B cell (primary cell): ENCODE results near the gene CPNE9. TPM values are rescaled to one million over a fixed set of nuclear protein-coding genes. Genes with fewer than 3 reads are reported as not detected.

Experiments used
- ATAC-seq: fragments of 200-7000 bp; cut with Tn5 transposase; one replicate; pipeline ENCODE4 v1.10.0; 2021; ENCODE audit warnings: low read depth, mild to moderate bottlenecking, moderate number of reproducible peaks, moderate library complexity
- CTCF ChIA-PET: fragments of 350-600 bp; sonication (Branson Sonifier 250); formaldehyde crosslinking; loops from one replicate; lab custom pipeline; 2021; ENCODE audit warnings: antibody characterized with exemption, inconsistent platforms; lab: Charles Lee
- POLR2A ChIA-PET: fragments of 350-600 bp; sonication (Branson Sonifier 250); formaldehyde crosslinking; loops from one replicate; lab custom pipeline; 2021; ENCODE audit warnings: antibody characterized with exemption; lab: Charles Lee
- DNase-seq: peaks from one replicate; pipeline ENCODE4 v3.0.0; 2013
- H2AFZ ChIP-seq: 2 replicates; pipeline ENCODE4 v1.6.1; 2012; ENCODE audit warnings: mild to moderate bottlenecking, low read depth, low read length; ENCODE audit not compliant: insufficient read depth, poor library complexity, severe bottlenecking
- H3K27ac ChIP-seq, 2 donors: 1 replicate in 1 of 2; 2 replicates in 1 of 2; pipeline ENCODE4 v1.5.1; 2012 to 2013; ENCODE audit warnings: low read length in 2 of 2, mild to moderate bottlenecking in 2 of 2, moderate library complexity in 1 of 2
- H3K27me3 ChIP-seq, 4 experiments: fragments of 200-600 bp in 1 of 4; sonication (generic) in 1 of 4; replicated peaks in 1 of 4; 1 replicate in 2 of 4; 2 replicates in 2 of 4; pipeline versions ENCODE4 v1.6.1 to v1.7.0; 2013 to 2016; ENCODE audit warnings: low read length in 3 of 4, mild to moderate bottlenecking in 2 of 4, mixed read lengths in 1 of 4, moderate library complexity in 1 of 4; ENCODE audit not compliant: insufficient read depth in 4 of 4, control insufficient read depth in 3 of 4; ENCODE audit errors: control extremely low read depth in 1 of 4
- H3K36me3 ChIP-seq, 2 experiments: replicated peaks in 1 of 2; 1 replicate in 1 of 2; 2 replicates in 1 of 2; pipeline versions ENCODE4 v1.6.1 to v1.7.1; 2013; ENCODE audit warnings: low read length in 1 of 2; ENCODE audit not compliant: insufficient read depth in 2 of 2, control insufficient read depth in 1 of 2; ENCODE audit errors: control extremely low read depth in 1 of 2, extremely low read depth in 1 of 2
- H3K4me1 ChIP-seq, 2 donors: fragments of 200-600 bp in 1 of 2; sonication (generic) in 1 of 2; 1 replicate in 1 of 2; 2 replicates in 1 of 2; pipeline versions ENCODE4 v1.5.1 to v1.6.1; 2013 to 2017; ENCODE audit warnings: low read length in 2 of 2; ENCODE audit not compliant: control insufficient read depth in 2 of 2, insufficient read depth in 2 of 2
- H3K4me2 ChIP-seq: replicated peaks from 2 replicates; pipeline ENCODE3; 2012; ENCODE audit warnings: mild to moderate bottlenecking, low read depth, low read length; ENCODE audit not compliant: poor library complexity, severe bottlenecking
- H3K4me3 ChIP-seq, 5 experiments: fragments of 200-600 bp in 1 of 5; sonication (generic) in 1 of 5; 1 replicate in 3 of 5; 2 replicates in 2 of 5; pipeline versions ENCODE4 v1.5.1 to v1.7.0; 2011 to 2016; ENCODE audit warnings: low read length in 4 of 5, mild to moderate bottlenecking in 4 of 5, low read depth in 2 of 5, control low read depth in 1 of 5, moderate library complexity in 1 of 5; ENCODE audit not compliant: insufficient read depth in 1 of 5; ENCODE audit errors: control extremely low read depth in 1 of 5, extremely low read depth in 1 of 5
- H3K79me2 ChIP-seq: fragments of 200-600 bp; sonication (generic); one replicate; pipeline ENCODE4 v1.6.0; 2016; ENCODE audit warnings: low read length; ENCODE audit not compliant: control insufficient read depth, insufficient read depth
- H3K9ac ChIP-seq: fragments of 200-600 bp; sonication (generic); 2 replicates; pipeline ENCODE4 v1.6.1; 2017; ENCODE audit warnings: mild to moderate bottlenecking, low read length, moderate library complexity
- H3K9me3 ChIP-seq, 3 donors: one replicate each; pipeline versions ENCODE4 v1.6.1 to v1.7.1; 2013; ENCODE audit warnings: low read length in 2 of 3; ENCODE audit not compliant: control insufficient read depth in 2 of 3, insufficient read depth in 1 of 3; ENCODE audit errors: control extremely low read depth in 1 of 3
- H4K20me1 ChIP-seq: 2 replicates; pipeline ENCODE4 v1.6.0; 2012; ENCODE audit warnings: mild to moderate bottlenecking, low read length; ENCODE audit not compliant: insufficient read depth, control insufficient read depth, poor library complexity, severe bottlenecking
- H3K27ac Mint-ChIP-seq: one replicate; pipeline ENCODE4 v1.8.0; 2021; ENCODE audit warnings: mixed read lengths
- H3K27me3 Mint-ChIP-seq: one replicate; pipeline ENCODE4 v1.8.0; 2021; ENCODE audit warnings: mixed read lengths
- H3K4me1 Mint-ChIP-seq: one replicate; pipeline ENCODE4 v1.8.0; 2021; ENCODE audit warnings: mixed read lengths
- H3K4me3 Mint-ChIP-seq: one replicate; pipeline ENCODE4 v1.8.0; 2021; ENCODE audit warnings: mixed read lengths
- H3K9me3 Mint-ChIP-seq: one replicate; pipeline ENCODE4 v1.8.0; 2022; ENCODE audit warnings: mixed read lengths; ENCODE audit not compliant: insufficient read depth
- EZH2 ChIP-seq: IDR thresholded peaks from 2 replicates; pipeline ENCODE4 v1.6.1; 2012; ENCODE audit warnings: borderline replicate concordance, low read depth, mild to moderate bottlenecking, moderate library complexity, low read length; ENCODE audit not compliant: insufficient read depth, poor library complexity, severe bottlenecking
- WGBS: methylation state at CpG from one replicate; pipeline ENCODE4 v1.1.5; 2013; ENCODE audit warnings: missing lambda C conversion rate; ENCODE audit not compliant: insufficient coverage; 5-methylcytosine and 5-hydroxymethylcytosine counted together
- intact Hi-C: fragments of 100-400 bp; cut with micrococcal nuclease; formaldehyde crosslinking; loops from one replicate; pipeline ENCODE4 v1.10.0; 2022
- polyA plus RNA-seq: library from polyadenylated mRNA; depleted of rRNA; stranded (reverse); fragments of >200 nt; gene quantifications from 2 replicates; pipeline ENCODE4 v1.2.3, GENCODE V29; 2012
- total RNA-seq, 2 donors: library from RNA; stranded (reverse); fragments of 120-200 nt in 1 of 2; gene quantifications; 1 replicate in 1 of 2; 2 replicates in 1 of 2; pipeline versions ENCODE4 v1.2.3 to v1.2.4, GENCODE V29; 2013 to 2022
- TF ChIP-seq, protein P1 (sequence below): fragments of 200-600 bp; IDR thresholded peaks from one replicate; pipeline ENCODE4 v1.8.0; 2022; ENCODE audit warnings: antibody characterized with exemption, mild to moderate bottlenecking

The CPNE9 gene
- total and polyA plus RNA-seq, 2 donors (not counting 1 experiment from before 2014, with no cell fraction given), result 0.30 to 0.37 TPM

GRCh38 chr3:9776896-9777693 lies 73.5 kb downstream of the CPNE9 start:
- Mint-ChIP-seq H3K9me3 (no peaks in the 10 kb centered on the region), H3K27me3 (no peaks in the 10 kb centered on the region), H3K4me3 (no peak overlapping the region), H3K4me1 (peaks cover 49% of the 10 kb centered on the region), H3K27ac (no peak overlapping the region)
- Histone ChIP-seq H4K20me1 (no peaks in the 10 kb centered on the region), H3K9ac (no peak overlapping the region), H3K9me3 (no peaks in the 10 kb centered on the region), H3K36me3 (peaks cover 0 to 6% of the 10 kb centered on the region in 2 experiments), H3K27ac (no peak overlapping the region), H3K4me2 (no peak overlapping the region), H2AFZ (no peak overlapping the region), H3K4me1 (peaks cover 45 to 51% of the 10 kb centered on the region in 2 donors), H3K4me3 (no peak overlapping the region), H3K79me2 (no peaks in the 10 kb centered on the region), H3K27me3 (no peaks in the 10 kb centered on the region)
- DNase-seq (no peak), ATAC-seq (no peak)
- POLR2A ChIA-PET, result no interaction called here
- WGBS, result 90% methylated on average over 2 of the region's 5 CpGs
- TF ChIP-seq, protein P1, sequence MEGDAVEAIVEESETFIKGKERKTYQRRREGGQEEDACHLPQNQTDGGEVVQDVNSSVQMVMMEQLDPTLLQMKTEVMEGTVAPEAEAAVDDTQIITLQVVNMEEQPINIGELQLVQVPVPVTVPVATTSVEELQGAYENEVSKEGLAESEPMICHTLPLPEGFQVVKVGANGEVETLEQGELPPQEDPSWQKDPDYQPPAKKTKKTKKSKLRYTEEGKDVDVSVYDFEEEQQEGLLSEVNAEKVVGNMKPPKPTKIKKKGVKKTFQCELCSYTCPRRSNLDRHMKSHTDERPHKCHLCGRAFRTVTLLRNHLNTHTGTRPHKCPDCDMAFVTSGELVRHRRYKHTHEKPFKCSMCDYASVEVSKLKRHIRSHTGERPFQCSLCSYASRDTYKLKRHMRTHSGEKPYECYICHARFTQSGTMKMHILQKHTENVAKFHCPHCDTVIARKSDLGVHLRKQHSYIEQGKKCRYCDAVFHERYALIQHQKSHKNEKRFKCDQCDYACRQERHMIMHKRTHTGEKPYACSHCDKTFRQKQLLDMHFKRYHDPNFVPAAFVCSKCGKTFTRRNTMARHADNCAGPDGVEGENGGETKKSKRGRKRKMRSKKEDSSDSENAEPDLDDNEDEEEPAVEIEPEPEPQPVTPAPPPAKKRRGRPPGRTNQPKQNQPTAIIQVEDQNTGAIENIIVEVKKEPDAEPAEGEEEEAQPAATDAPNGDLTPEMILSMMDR, result no peak
- no peak for TF ChIP-seq EZH2
- CTCF ChIA-PET, result interaction anchor here (0.6 to 1.0 kb wide), 2 partner anchors 16 to 17 kb away, joined by 3 to 4 read pairs; partner anchors contain the start of gene ARPC4
- intact Hi-C loops, result no loop called here

DNA sequence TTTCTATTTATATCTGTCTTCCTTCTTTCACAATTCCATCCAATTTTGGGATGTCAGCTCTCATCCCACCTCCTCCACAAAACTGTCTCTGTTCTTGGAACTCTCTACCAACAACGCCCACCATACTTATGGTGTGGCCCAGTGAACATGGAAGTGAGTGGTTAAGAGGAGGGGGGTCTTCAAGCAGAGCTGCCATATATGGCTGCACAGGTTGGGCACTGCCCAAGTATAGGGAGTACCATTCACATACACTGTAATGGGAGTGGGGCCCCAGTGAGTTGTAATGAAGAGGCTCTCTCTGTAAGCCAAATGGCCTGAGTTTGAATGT lies 74.0 kb downstream of the CPNE9 start:
- TF ChIP-seq, protein P1, result no peak
- no peak for TF ChIP-seq EZH2
- H3K36me3 ChIP-seq, result peaks cover 0 to 7% of the 10 kb centered on the region in 2 experiments
- no peaks in the 10 kb centered on the region for H3K27me3 ChIP-seq
- DNase-seq, result no peak
- H3K9ac ChIP-seq, result no peak overlapping the region
- no peak overlapping the region for H3K4me2 ChIP-seq
- ATAC-seq, result no peak
- H3K4me3 Mint-ChIP-seq, result no peak overlapping the region
- no peak overlapping the region for H2AFZ ChIP-seq
- H3K79me2 ChIP-seq, result no peaks in the 10 kb centered on the region
- ChIA-PET POLR2A (no interaction called here), CTCF (no interaction called here)
- peaks cover 55% of the 10 kb centered on the region for H3K4me1 Mint-ChIP-seq
- H3K4me3 ChIP-seq, result no peak overlapping the region
- intact Hi-C loops, result no loop called here
- no peaks in the 10 kb centered on the region for H4K20me1 ChIP-seq
- H3K27me3 Mint-ChIP-seq, result no peaks in the 10 kb centered on the region
- H3K9me3 ChIP-seq, result no peaks in the 10 kb centered on the region
- H3K9me3 Mint-ChIP-seq, result no peaks in the 10 kb centered on the region
- no CpG with 5 or more reads among the region's 1 CpG for WGBS
- H3K4me1 ChIP-seq, result peaks cover 50 to 56% of the 10 kb centered on the region in 2 donors
- H3K27ac Mint-ChIP-seq, result no peak overlapping the region
- H3K27ac ChIP-seq, result no peak overlapping the region
